Myocyte (in vitro differentiated cells): ENCODE results near the gene CBFA2T3. TPM values are rescaled to one million over a fixed set of nuclear protein-coding genes. Genes with fewer than 3 reads are reported as not detected.
"Not testable (repeated sequence)": the region's sequence is repeated elsewhere in the genome, so short reads cannot be mapped to it uniquely, and the experiment has no call there.

Experiments
- DNase-seq: peaks from one replicate; pipeline ENCODE4 v3.0.0-alpha.2; 2012; ENCODE audit warnings: low read depth
- polyA plus RNA-seq: library from polyadenylated mRNA; unstranded; fragments of >200 nt; gene quantifications from one replicate; pipeline ENCODE4 v1.2.1, GENCODE V29; 2012; ENCODE audit warnings: missing spikeins
- total RNA-seq: library from RNA; depleted of rRNA; stranded (reverse); fragments of >200 nt; gene quantifications from 2 replicates; pipeline ENCODE4 v1.2.3, GENCODE V29; 2014

CBFA2T3 gene
- 0.72 and 1.7 TPM in 2 replicates for total RNA-seq
- polyA plus RNA-seq = 1.6 TPM

DNA sequence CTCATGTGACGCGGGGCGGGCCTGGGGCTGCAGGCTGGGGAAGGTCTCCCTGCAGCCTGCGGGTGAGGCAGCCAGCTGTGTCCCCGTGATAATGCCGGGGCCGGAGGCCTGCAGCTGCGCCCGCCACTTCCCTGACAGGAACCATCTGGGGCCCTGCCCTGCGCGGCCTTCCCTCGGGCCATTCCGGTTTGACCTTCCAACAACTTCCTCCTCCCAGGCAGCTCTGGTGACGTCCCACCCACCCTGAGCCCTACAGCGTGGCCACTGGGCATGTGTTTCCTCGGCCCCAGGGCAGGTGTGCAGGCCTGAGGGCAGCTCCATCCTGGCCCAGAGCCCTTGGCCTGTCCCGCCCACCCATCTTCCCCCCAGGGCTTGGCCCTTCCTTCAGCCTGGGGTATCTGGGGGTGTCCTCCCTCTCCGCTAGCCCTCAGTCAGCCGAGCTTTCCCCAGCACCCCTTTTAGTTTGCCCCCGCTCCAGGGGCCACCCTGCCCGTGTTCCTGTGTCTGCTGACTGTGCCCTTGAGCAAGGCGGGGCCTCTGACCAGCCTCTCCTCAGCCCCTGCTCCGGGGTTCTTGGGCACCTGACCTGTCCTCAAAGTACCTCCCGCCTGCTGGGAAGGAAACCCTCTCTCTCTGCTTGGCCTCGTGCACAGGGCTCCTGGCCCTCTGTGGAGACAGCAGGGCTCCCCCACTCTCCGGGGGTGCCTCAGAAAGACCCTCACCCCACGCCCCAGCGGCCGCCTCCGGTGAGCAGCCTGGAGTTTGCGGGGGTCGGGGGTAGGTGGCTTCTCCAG is at the start of gene CBFA2T3:
Gene CBFA2T3, minus strand, starts transcription at position 190 of the 794 bp plus-strand sequence. CDS start 400 bp downstream, outside the sequence.
- peak; percentile 57 for DNase-seq

GRCh38 chr16:89026121-89026612 is 49.2 kb upstream of the CBFA2T3 start:
- no peak for DNase-seq

- no peak for DNase-seq
Measured at GRCh38 chr16:89025636-89026035, 48.6 kb upstream of the CBFA2T3 start.

GRCh38 chr16:89024546-89025060 is 47.6 kb upstream of the CBFA2T3 start:
- no peak for DNase-seq

DNA sequence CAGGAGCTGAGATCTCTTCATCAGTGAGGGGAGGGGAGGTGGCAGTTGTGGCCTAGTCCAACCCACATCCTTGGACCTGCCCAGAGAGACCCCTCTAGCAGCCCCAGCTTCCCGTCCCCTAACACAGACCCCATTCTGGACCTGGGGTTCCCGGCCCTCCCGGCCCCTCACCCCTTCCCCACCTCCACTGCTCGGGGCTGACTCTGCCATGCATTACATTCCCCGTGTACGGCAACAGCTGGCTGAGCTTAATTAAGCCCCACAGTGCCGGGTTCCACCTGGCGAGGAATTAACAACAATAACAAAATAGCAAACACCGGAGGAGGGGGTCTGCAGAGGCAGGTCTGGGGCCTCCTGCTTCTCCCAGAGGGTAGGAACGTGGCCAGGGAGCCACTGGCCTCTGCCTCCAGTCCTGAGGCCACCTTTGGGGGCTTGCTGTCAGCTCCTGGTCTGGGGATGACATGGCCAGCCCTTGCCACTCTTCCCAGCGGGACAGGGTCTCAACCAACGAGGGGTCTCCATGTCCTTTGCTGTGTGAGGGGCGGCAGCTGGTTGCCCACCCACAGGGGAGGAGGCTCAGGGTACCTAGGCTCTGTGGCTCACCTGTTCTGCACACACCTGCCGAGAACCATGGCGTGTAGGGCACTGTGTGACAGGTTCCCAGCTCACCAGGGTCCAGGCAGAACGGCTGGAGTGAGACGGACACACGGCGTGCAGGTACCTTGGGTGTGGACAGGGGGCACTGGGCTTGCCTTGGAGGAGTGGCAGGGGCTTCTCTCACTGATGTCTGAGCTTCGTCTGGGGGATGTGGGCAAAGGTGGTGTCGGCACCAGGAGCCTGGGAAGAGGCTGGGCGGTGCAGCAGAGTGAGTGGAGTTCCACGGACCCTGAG is 46.9 kb upstream of the CBFA2T3 start:
- no peak for DNase-seq

- DNase-seq = no peak
Measured at GRCh38 chr16:89023151-89023551, 46.1 kb upstream of the CBFA2T3 start.

- no peak for DNase-seq
Measured at GRCh38 chr16:89022051-89022836, 45.2 kb upstream of the CBFA2T3 start.

DNA sequence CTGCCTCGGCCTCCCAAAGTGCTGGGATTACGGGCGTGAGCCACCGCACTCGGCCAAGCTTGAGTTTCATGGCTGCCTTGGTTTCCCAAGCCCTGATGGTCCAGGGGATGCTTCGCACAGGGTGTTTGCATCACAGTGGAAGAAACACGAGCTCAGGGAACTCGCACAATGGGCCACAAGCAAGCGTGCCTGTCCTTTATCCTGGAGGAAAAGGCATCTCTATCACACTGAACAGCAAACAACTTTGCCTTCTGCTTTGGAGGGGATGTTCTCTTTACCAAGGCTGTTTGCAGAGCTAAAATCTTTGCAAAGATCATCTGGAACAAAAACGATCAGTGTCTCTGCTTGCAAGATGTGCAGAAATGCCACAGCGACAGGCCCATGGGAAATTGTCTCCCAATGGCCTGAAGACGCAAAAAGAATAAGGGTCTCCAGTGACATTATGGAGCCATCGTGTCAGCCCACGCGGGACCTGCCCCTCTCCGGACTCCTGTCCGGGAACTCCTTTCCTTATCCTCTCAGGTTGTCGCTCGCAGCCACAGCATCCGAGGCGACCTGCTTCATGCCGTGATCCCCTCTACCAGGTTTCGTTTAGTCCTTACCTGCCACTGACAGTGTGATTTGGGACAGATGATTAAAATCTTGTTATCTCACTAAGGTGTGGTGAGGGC is 44.1 kb upstream of the CBFA2T3 start:
- DNase-seq = no peak

- DNase-seq = no peak
Measured at GRCh38 chr16:89020068-89020924, 43.3 kb upstream of the CBFA2T3 start.

- DNase-seq = no peak
Measured at GRCh38 chr16:89019511-89019910, 42.5 kb upstream of the CBFA2T3 start.

DNA sequence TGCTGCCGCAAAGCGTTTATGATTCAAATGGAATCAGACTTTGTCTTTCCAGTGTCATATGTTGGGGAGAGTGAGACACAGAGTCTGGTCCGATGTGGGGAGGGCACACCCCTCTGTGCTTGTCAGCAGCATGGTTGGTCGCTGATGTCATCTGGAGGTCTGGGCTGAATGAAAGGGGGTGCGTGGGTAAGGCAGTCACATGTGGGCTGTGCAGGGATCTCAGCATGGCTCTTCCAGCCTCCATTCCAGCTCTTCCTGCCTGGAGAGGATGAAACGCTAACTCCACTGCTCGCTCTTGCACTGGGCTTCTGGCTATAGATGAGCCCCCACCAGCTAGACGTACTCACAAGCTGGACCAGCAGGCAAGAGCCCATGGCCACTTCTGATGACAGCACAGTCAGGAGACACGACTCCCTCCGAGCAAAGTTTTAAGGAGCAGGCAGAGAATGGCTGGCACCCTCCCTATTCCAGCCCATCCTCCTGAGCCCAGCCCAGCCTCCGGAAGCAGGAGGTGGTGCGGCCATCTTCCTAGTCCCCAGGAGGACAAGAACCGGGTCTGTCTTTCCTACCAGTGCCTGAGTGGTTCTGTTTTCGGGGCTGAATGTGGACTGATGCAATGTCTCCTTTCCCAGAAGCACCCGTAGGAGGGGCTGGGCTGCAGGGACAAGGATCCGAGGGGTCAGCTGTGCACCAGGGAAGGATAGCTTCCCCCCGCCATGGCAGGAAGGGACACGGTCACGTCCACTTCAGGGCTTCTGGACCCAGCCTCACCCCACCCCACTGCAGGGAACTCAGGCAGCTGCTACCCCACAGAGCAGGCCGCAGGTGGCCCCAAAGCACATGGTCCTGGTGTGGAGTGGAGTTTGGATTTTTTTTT is 41.5 kb upstream of the CBFA2T3 start:
- no peak for DNase-seq

- DNase-seq = no peak
Measured at GRCh38 chr16:89017543-89018281, 40.7 kb upstream of the CBFA2T3 start.

DNA sequence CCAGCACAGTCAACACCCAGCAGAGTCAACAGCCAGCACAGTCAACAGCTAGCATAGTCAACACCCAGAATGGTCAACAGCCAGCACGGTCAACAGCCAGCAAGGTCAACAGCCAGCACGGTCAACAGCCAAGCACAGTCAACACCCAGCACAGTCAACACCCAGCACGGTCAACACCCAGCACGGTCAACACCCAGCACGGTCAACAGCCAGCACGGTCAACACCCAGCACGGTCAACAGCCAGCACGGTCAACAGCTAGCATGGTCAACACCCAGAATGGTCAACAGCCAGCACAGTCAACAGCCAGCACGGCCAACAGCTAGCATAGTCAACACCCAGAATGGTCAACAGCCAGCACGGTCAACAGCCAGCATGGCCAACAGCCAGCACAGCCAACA is 39.6 kb upstream of the CBFA2T3 start:
- not testable (repeated sequence) for DNase-seq

DNA sequence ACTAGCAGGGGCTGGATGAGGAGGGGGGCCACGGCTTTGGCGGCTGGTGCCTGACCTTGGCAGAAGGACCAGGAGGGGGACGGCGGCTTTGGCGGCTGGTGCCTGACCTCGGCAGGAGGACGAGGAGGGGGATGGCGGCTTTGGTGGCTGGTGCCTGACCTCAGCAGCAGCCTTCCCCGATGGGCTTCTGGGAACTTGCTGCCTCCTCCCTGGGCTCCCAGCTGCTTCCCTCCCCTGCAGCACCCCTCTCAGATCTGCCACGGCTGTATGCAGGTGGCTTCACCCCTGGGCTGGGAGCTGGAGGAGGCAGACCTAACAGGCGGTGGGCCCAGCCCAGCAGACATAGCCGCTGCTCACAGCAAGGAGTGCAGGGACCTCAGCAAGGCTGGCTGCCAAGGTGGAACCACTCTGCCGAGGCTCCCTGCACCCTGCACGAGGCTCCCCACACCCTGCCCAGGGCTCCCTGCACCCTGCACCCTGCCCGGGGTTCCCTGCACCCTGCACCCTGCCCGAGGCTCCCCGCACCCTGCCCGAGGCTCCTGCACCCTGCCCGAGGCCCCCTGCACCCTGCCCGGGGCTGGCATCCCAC is 38.4 kb upstream of the CBFA2T3 start:
- DNase-seq = no peak

DNA sequence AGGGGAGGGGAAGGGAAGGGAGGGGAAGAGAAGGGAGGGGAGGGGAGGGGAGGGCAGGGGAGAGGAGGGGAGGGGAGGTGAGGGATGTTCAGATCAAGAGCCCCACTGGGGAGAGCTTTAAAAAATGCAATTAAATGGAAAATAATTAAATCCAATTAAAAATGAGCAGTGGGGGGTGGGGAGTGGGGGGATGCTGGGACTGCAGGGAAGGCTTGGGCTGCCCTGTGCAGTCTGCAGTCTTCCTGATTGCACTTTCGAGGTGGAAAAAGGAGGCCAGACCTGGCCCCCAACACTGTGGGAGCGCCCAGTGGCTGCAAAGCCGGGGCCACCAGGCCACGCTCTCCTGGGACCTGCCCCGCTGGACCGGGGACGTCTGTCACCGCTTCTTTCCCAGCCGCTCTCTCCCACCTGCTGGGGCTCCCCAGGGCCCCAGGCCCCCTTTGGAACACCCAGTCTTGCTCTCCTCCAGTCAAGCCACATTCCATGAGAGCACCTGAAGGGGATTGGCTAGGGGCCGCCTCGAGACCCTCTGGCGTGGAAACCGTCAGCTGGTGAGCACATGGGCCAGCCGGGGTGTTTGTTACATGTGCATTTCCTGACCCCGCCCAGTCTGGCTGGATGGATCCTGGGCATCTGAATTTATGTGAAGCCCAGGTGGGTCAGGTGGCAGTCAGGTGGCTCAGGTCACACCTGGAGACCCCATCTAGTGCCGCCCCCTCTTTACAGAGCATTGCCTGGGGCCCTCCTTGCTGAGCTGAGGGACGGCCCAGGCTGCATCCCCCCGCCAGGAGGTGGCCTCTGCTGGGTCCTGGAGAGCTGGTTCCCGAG is 37.6 kb upstream of the CBFA2T3 start:
- no peak for DNase-seq

DNA sequence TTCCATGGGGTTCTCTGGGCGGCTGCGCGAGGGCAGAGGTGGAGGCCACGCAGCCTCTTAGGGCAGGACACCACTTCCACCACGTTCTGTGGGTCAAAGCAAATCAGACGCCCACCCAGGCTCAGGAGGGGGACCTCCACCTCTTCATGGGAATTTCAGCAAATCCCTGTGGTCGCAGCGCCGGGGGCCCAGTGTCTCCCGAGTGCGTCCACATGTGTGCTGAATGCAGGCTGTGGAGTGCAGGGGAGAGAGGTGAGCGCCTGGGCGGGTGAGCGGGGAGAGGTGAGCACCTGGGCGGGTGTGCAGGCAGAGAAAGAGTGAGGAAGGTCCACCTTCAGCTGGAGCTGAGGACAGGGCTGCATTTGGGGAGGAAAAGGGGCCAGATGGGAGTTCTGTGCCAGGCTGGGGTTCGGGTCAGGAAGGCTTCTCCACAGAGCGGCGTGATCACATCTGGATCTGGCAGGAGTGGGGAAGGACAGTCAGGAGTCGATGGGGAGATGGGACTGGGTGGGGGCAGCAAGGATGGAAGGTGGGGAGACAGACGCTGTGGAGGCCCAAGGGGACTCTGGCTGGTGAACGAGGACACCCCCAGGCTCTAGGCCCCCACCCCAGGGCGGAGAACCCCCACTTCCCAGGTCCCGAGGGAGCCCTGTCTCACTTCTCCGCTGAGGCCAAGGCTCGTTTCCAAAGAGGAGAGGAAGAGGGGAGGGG is 36.8 kb upstream of the CBFA2T3 start:
- no peak for DNase-seq
